Measurements from ENCODE around the gene BPHL. TPM values are rescaled to one million over a fixed set of nuclear protein-coding genes. Genes with fewer than 3 reads are reported as not detected.

Gene BPHL
- total RNA-seq, 1 experiment from 2014 or later, result 48.7 TPM

DNA sequence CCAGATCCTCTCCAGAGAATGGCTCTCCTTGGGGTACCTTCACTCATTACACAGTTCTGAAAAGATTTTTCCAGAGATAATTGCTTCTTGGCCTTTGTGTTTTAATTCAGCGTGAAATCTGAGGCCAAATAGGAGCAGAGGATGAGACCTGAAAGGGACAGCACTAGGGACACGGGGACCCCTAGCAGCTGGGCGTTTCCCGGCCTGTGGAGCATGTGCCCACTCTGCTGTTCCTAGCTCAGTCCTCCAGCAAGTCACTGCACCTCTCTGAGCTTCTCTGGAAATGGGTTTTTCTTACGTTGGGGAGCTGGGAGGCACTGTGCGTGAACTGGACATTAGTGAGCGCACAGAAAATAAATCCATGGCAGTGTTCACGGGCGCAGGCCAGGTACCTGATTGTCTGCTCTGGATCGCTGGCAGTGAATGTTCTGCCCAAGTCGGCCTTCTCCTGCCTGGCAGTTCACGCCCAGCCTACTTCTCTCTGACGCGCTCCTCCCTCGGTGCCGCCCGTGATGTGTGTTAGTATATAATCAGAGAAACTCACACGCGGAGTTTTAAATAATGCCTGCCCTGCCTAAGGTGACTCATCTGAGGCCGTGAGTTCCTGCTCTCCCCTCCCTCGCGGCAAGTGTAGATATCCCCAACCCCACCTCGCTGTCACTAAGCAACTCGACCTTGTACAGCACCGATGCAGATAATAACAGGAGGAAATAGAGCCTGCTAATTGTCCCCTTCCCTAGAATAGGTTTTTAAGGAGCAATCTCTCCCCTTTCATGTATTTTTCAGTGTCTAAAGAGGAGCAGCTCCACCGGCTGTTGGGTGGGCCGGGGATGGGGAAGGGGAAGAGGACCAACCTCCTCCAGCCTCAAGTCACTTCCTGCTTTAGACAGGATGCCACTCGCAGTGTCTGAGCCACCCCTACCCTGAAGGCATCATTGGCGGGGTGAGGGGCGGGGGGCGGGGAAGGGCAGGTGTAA, 41.6 kb downstream of the BPHL start:
- Histone ChIP-seq H4K20me1 (ENCODE audit: control insufficient read depth, insufficient read depth, insufficient read length) (no peaks in the 10 kb centered on the region), H4K8ac (replicated peaks; ENCODE audit: insufficient read length, low read depth, low read length) (no peak overlapping the region), H2BK12ac (ENCODE audit: insufficient read length, low read depth, low read length) (no peak overlapping the region), H3K18ac (ENCODE audit: insufficient read length, low read depth, low read length) (no peak overlapping the region), H4K91ac (ENCODE audit: insufficient read length, low read depth, low read length) (no peak overlapping the region), H3K14ac (ENCODE audit: insufficient read depth, low read length) (peak overlapping the region; percentile 37; the same call in 1 of the 2 replicates), H3K27me3 (ENCODE audit: insufficient read depth, low read length) (no peaks in the 10 kb centered on the region), H3K4me1 (ENCODE audit: insufficient read depth, low read length) (peaks cover 18% of the 10 kb centered on the region), H3K79me1 (ENCODE audit: insufficient read depth, low read depth, low read length, poor library complexity, severe bottlenecking) (no peaks in the 10 kb centered on the region), H2BK5ac (ENCODE audit: insufficient read length, low read length) (no peak overlapping the region), H2BK15ac (ENCODE audit: low read depth, low read length) (no peak overlapping the region), H3K9me3 (ENCODE audit: control insufficient read depth, low read depth, low read length) (no peaks in the 10 kb centered on the region), H3K23ac (ENCODE audit: insufficient read length, low read depth, low read length) (no peak overlapping the region), H3K56ac (ENCODE audit: insufficient read length, low read depth, low read length) (no peak overlapping the region), H3K4ac (ENCODE audit: low read depth, low read length) (no peak overlapping the region), H2AFZ (ENCODE audit: low read length) (no peak overlapping the region), H3K79me2 (ENCODE audit: insufficient read depth, low read length) (peaks cover 5% of the 10 kb centered on the region; the same call in 1 of the 2 replicates), H3K27ac (ENCODE audit: insufficient read length, low read depth, low read length) (no peak overlapping the region), H4K5ac (ENCODE audit: insufficient read length, low read depth, low read length) (no peak overlapping the region), H3T11ph (ENCODE audit: low read length) (no peak overlapping the region), H2AK5ac (ENCODE audit: insufficient read length, low read length) (no peak overlapping the region), H2BK20ac (ENCODE audit: low read depth, low read length, poor library complexity, severe bottlenecking) (no peak overlapping the region), H3K23me2 (ENCODE audit: insufficient read length, low read depth, low read length, poor library complexity, severe bottlenecking) (peaks cover 20% of the 10 kb centered on the region), H3K9ac (ENCODE audit: extremely low read depth, insufficient read length, low read length) (no peak overlapping the region), H2BK120ac (ENCODE audit: low read depth, low read length, poor library complexity, severe bottlenecking) (no peak overlapping the region), H3K4me2 (ENCODE audit: insufficient read depth, insufficient read length, low read length) (no peak overlapping the region)
- Mint-ChIP-seq H3K4me3 (peak overlapping the region in 1 of 2 experiments; percentile 18; a peak in 2 of 5 replicates), H3K36me3 (ENCODE audit: insufficient read depth in 1 of 3, low read depth in 3 of 3) (peaks cover 5 to 13% (median 7%) of the 10 kb centered on the region in 3 experiments; a peak in 6 of 7 replicates), H3K9me3 (peaks cover 0 to 3% of the 10 kb centered on the region in 2 experiments; a peak in 1 of 5 replicates), H3K4me1 (peaks cover 43 to 60% of the 10 kb centered on the region in 2 experiments), H3K27me3 (ENCODE audit: low read depth) (no peaks in the 10 kb centered on the region; the same call in 1 of the 2 replicates), H3K27ac (0 out of 7 replicates have a peak overlapping the region, but pooled peaks of 1 of the 3 experiments have one; percentile 22)
- WGBS (ENCODE audit: extremely low coverage, insufficient read length, low lambda C conversion rate), result no CpG with 5 or more reads among the region's 31 CpGs
- peak; percentile 76 for DNase-seq
- TF ChIP-seq CTCF (conservative IDR thresholded peaks at IDR 0.05), result no peak

Data from H9 (cell line).